GM18517 (cell line): Measurements from ENCODE around the gene FANCL.
"Not testable (repeated sequence)": the region's sequence is repeated elsewhere in the genome, so short reads cannot be mapped to it uniquely, and the experiment has no call there.

Source experiments
- ATAC-seq: cut with Tn5 transposase; IDR thresholded peaks from one replicate; pipeline ENCODE4 v1.9.1; 2021; ENCODE audit warnings: mild to moderate bottlenecking, moderate library complexity; ENCODE audit not compliant: unreplicated experiment

The FANCL gene

DNA sequence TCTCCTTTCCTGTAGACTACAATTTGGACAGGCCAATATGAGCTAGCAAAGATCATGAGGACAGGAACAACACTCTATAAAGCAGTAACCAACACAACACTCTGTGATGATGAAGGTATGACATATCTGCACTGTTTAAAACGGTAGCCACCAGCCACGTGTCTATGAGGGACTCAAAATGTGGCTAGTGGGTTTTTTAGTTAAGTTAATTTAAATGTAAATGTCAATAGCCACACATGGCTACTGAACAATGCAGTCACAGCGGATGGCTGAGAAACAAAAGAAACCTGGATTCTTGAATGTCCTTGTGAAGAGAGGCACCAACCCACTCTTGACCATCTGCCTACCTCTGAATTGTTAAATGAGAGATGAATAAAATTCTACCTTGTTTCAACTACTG lies 33.9 kb downstream of the FANCL start:
- ATAC-seq, result no peak

DNA sequence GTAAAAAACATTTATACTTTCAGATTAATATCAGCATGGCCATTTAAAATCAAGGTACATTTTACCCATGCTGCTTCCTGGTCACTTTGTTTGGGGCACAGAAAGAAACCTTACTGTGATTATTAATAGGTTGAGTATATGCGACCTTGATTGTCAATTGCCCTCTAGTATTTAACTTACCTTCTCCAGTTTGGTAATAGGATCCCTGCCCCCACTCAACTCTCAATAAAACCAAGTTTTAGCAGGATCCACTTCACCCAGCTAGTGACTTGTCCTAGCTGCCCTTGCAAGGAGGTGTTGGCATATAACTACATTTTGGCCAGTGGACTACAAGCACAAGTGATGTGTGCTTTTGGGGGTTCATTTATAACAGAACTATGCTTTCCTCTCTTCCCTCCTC lies 34.3 kb downstream of the FANCL start:
- ATAC-seq, result no peak

DNA sequence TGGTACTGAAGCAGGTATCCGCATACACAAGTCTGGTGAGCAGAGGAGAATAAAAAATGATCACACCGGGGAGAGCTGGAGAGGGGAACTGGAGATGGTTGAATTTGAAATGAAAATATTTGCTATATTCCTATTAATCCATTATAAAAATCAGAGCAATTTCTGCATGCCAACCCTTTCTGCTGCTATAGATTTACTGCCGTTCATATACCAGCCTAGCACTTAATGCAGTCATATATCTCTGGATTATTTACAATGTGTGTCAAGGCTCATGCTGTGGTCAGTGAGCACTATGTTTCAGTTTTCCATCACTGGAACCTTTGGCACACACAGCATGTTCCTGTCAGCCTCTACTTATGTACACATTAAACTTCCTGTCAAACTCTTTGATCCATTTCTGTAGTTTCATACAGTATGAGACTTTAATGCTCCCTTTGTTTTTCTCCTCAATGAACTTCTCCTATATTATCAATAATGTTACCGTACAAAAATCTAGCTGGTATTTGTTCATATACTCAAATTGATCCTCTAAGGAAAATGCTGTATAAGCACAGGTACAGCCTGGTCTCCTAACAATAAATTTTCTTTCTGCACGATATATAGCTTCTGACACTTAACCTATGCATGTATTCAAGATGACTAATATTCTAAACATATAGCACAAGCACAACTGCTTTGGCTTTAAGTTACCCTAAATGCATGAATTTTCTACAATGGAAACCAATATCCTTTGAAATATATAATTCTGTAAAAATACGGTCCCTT lies 36.7 kb downstream of the FANCL start:
- ATAC-seq, result no peak

DNA sequence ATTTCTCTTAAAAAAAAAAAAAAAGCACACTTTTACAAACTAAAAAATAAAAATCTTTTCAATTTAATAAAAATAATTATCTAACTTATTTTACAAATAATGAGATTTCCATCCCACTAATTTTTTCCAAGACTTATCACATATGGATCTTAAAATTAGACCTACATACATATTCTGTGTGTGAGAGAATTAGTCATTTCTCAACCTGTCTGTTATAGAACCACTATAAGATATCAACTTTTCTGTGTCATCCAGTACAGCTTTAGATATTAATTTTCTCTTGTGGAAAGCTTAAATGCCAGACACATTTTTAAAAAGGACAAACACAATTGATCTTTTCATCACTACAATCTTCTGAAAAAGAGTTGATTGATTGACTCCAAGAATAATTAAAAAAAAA lies 38.1 kb downstream of the FANCL start:
- ATAC-seq, result no peak

GRCh38 chr2:58202404-58202803 lies 38.7 kb downstream of the FANCL start:
- ATAC-seq, result no peak

GRCh38 chr2:58197894-58198293 lies 43.2 kb downstream of the FANCL start:
- no peak for ATAC-seq

DNA sequence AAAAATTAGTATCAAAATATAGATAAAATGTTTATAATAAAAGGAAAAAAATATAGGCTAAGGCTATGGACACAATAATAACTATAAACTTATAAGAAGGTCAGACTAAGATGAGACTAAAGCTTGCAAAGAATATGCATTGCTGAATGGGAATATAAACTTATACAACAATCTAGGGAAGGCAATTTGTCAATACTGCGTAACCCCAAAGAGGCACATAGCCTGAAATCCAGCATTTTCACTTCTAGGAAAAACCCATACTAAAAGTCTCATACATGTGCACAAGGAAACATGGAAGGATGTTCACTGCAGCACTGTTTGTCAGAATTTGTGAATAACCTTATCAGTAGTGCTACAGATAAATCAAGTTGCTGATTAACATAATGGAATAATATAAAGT lies 45.5 kb downstream of the FANCL start:
- no peak for ATAC-seq

- ATAC-seq, result no peak
These were observed 46.7 kb downstream of the FANCL start for GRCh38 chr2:58194458-58194857.

DNA sequence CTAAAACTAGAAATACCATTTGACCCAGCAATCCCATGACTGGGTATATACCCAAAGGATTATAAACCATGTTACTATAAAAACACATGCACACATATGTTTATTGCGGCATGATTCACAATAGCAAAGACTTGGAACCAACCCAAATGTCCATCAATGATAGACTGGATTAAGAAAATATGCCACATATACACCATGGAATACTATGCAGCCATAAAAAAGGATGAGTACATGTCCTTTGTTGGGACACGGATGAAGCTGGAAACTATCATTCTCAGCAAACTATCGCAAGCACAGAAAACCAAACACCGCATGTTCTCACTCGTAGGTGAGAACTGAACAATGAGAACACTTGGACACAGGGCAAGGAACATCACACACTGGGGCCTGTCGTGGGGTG lies 54.1 kb downstream of the FANCL start:
- not testable (repeated sequence) for ATAC-seq

DNA sequence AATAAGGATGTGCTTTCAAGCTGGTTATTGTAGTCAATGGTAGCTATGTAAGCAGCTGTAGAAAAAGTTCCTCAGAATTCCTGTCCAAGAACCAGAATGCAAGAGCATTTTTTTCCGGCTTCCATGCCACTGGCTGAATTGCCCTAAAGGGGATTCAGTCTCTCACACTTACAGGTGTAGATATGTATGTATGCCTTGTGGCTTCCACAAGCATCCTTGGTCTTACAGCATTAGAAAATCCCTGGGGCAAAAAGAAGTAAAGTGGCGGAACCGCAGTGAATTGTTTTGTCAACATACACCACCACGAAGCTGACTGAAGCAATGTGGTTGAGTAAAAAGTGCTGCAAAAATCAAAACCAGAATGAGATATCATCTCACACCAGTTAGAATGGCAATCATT lies 54.6 kb downstream of the FANCL start:
- no peak for ATAC-seq

DNA sequence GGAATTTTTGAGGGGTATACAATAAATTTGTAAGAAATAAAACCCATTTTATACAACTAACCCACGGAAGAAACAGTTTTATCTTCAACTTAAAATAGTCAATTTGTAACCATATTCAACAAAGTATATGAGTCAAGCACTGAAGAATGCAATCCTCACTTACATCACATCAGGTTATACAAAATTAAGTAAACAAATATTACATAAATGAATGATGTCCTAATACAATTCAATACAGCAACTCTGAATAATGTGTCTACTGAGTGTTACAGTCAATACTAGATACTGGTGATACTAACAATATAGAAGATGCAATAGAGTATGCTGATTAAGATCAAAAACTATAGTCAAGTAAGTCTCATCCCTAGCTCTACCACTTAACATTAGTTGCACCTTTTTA lies 58.6 kb downstream of the FANCL start:
- no peak for ATAC-seq

GRCh38 chr2:58180635-58181034 lies 60.5 kb downstream of the FANCL start:
- no peak for ATAC-seq

- ATAC-seq, result not testable (repeated sequence)
These were observed 61.0 kb downstream of the FANCL start for GRCh38 chr2:58180175-58180574.

GRCh38 chr2:58177187-58177586 lies 63.9 kb downstream of the FANCL start:
- ATAC-seq, result not testable (repeated sequence)

- not testable (repeated sequence) for ATAC-seq
These were observed 69.3 kb downstream of the FANCL start for GRCh38 chr2:58171831-58172230.

DNA sequence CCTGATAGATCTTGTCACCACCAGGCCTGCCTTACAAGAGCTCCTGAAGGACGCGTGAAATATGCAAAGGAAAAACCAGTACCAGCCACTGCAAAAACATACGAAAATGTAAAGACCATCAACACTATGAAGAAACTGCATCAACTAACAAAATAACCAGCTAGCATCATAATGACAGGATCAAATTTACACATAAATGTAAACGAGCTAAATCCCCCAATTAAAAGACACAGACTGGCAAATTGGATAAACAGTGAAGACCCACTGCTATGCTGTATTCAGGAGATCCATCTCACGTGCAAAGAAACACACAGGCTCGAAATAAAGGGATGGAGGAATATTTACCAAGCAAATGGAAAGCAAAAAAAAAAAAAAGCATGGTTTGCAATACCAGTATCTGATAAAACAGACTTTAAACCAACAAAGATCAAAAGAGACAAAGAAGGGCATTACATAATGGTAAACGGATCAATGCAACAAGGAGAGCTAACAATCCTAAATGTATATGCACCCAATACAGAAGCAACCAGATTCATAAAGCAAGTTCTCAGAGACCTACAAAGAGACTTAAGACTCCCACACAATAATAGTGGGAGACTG lies 70.7 kb downstream of the FANCL start:
- not testable (repeated sequence) for ATAC-seq

DNA sequence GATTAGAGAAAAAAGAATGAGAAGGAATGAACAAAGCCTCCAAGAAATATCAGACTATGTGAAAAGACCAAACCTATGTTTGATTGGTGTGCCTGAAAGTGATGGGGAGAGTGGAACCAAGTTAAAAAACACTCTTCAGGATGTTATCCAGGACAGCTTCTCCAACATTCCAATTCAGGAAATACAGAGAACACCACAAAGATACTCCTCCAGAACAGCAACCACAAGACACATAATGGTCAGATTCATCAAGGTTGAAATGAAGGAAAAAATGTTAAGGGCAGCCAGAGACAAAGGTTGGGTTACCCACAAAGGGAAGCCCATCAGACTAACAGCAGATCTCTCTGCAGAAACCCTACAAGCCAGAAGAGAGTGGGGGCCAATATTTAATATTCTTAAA lies 71.3 kb downstream of the FANCL start:
- not testable (repeated sequence) for ATAC-seq

DNA sequence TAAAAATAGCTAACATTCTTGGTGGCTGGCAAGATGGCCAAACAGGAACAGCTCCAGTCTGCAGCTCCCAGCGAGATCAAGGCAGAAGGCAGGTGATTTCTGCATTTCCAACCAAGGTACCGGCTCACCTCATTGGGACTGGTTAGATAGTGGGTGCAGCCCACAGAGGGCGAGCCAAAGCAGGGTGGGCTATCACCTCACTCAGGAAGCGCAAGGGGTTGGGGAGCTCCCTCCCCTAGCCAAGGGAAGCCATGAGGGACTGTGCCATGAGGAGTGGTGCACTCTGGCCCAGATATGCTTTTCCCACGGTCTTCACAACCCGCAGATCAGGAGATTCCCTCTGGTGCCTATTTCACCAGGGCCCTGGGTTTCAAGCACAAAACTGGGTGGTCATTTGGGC lies 73.0 kb downstream of the FANCL start:
- ATAC-seq, result not testable (repeated sequence)

DNA sequence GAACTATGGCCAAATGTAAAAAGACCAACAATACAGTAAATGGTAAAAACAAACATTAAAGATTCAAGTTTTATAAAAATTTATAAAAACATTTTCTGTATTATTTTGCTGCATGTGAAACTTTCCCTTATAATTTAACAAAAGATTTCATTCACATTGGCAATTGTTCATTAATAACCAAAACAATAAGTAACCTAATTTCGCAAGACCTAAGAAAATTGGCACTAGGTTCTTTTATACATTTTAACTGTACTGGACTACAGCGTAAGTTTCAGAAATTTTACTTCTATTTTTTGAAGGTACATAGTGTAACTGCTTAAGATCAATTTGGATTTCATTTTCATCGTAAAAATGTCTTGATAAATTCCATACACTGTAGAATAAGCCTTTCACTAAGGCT lies 77.2 kb downstream of the FANCL start:
- no peak for ATAC-seq

DNA sequence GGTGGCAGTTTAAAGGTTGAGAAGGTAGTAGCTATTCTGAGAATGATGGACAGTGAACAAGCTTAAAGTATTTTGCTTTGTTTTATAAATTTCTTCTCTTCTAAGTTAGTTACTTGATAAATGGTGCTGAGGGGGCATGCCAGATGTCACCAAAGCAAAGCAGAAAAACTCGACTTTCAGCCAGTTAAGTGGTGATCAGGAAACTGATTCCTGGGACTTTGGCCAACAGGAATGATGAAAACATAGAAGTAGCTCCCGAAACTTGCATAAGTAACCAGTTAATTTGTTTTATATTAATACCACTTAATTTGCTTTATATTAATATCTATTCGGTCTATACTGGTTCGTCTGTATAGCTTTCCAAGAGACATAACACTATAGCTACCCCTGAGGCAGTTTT lies 82.6 kb downstream of the FANCL start:
- ATAC-seq, result no peak

- ATAC-seq, result no peak
These were observed 83.4 kb downstream of the FANCL start for GRCh38 chr2:58157754-58158153.

DNA sequence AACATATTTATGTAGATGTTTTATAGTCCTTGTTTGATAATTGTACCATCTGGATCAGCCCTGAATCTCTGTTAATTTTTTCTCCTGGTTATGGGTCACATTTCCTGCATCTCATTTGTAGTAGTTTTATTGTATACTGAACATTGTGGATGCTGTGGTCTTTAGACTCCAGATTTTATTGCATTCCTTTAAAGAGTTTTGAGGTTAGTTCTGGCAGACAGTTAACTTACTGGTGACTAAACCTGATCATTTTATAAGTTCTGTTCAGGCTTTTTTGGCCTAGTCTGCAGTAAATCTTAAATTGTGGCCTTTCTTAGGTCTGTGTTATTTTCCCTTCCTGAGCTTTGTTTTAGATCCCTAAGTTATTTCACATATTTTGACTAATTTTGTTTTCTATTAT lies 84.3 kb downstream of the FANCL start:
- no peak for ATAC-seq
